Fibroblast of skin of back (primary cell): ENCODE results near the gene SMYD4.
"Not testable (repeated sequence)": the region's sequence is repeated elsewhere in the genome, so short reads cannot be mapped to it uniquely, and the experiment has no call there.

Experiments
- DNase-seq: peaks from one replicate; pipeline ENCODE4 v3.0.0-alpha.2; 2013

The SMYD4 gene

GRCh38 chr17:1753767-1754429, 75.8 kb downstream of the SMYD4 start:
- no peak for DNase-seq

GRCh38 chr17:1752425-1753262, 77.1 kb downstream of the SMYD4 start:
- no peak for DNase-seq

GRCh38 chr17:1750628-1751027, 79.1 kb downstream of the SMYD4 start:
- DNase-seq = no peak

- DNase-seq = no peak
Measured at GRCh38 chr17:1746975-1747543, 82.6 kb downstream of the SMYD4 start.

DNA sequence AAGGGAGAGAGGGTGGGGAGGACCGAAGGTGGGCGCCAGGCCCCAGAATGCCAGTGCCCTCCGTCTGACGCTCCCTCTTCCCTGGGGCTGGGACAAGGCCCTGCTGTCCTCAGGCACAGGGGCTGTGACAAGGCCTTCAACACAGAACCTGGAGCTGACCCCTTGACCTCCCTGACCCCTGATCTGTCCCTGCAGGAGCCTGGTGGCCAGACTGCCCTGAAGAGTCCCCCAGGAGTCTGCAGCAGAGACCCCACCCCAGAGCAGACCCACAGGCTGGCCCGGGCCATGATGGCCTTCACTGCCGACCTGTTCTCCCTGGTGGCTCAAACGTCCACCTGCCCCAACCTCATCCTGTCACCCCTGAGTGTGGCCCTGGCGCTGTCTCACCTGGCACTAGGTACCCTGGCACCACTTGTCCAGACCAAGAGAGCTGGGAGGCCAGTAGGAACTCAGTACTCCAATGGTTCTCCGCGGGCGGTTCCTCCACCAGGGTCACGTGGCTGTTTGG, 84.1 kb downstream of the SMYD4 start:
- no peak for DNase-seq

DNA sequence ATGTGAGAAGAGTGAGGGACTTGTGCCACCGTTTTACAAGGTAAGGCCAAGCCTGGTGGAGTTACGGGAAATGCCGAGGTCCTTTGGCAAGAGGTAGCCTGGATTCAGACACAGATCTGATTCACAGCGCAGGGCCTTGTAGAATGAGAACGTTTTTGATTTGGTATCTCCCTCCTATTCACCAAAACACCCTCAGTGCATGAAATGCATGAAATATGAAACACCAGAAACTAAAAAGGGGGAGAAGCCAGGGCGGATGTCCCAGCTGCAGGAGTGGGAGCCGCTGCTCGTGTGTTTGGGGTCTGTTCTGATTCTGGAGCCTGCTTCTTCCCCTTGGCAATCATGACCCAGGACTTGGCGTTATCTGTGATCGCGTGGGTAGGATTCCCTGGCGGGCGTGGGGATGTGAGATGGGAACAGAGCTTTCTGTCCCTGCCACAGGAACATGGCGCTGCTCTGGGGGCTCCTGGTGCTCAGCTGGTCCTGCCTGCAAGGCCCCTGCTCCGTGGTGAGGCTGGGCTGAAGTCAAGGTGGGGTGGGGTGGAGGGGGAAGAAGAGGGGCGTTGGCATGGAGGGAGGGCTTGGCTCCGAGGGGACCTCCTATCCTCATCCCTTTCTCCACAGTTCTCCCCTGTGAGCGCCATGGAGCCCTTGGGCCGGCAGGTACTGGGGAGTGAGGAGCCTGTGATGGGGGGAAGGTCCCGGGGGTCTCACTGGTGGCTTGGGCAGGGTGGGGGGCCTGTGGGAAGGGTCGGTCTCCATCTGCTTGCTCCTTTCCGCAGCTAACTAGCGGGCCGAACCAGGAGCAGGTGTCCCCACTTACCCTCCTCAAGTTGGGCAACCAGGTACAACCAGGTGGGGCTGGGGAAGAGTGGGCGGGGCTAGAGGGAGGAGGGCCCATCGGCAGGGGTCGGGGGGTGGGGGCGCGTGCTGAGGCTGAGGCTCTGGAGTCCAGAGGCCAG, 84.9 kb downstream of the SMYD4 start:
- DNase-seq = no peak

DNA sequence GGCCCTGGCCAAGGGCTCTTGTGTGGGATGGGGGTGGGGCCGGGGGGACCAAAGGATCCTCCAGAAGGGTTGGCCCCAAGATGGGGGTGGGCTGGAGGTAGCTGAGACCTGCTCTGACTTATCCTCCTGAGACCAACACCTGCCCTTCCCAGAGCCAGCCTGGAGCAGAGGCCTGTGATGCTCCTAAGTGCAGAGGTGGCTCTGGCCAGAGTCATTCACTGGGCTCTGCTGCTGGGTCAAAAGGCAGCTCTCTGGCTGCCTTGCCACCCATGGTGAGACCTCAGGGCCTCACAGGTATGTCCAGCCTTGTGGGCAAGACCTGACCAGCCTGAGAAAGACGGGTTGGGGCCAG, 86.6 kb downstream of the SMYD4 start:
- DNase-seq = no peak

GRCh38 chr17:1742371-1743087, 87.2 kb downstream of the SMYD4 start, which contains the start of gene SERPINF2:
Gene SERPINF2, plus strand, starts transcription at chr17:1742871. Its CDS starts 2,125 bp downstream, at chr17:1744996.
- no peak for DNase-seq

DNA sequence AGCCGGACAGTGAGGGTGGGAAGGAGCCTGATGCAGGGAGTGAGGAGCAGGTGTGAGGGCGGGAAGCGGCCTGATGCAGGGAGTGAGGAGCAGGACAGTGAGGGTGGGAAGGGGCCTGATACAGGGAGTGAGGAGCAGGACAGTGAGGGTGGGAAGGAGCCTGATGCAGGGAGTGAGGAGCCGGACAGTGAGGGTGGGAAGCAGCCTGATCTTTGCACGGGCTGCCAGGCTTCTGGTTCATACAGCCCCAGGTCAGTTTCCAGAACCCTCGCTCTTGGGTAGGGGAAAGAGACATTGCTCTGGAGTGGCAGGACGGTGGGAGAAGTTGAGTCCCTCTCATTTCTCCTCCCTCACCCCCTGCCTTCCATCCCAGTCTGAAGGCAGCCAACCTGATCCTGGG, 87.8 kb downstream of the SMYD4 start:
- DNase-seq = not testable (repeated sequence)

DNA sequence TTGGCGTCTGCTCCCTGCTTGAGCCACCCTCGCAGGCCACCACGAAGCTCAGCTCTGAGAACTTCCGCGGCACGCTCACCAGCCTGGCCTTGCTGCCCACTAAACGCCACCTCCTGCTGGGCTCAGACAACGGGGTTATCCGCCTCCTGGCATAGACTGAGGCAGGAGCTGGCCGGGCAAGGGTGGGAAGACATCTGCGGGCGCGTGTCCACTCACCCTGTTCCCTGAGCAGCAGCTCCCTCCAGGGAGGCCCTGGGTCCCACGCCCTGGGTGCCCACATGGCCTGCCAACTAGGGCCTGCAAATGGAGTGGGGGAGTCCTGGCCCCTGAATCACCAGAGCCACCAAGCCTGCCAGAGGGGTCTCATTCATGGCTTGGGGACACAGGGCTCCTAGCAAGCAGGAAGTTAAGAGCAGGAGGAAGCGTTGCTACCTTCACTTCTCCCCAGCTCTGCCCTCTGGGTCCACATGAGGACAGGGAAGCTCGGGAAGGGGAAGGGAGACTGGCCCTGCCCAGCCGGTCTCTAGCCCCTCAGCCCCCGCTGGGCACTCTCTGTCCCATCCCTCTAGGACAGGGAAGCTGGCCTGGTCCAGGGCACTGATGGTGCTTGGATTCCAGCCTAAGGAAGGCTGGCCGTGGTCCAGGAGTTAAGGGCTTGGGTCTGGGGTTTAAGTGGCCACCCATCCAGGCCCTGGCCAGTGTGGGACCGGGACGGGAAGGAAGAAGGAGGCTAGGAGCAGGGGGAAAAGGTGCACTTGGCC, 92.0 kb downstream of the SMYD4 start:
- no peak for DNase-seq

DNA sequence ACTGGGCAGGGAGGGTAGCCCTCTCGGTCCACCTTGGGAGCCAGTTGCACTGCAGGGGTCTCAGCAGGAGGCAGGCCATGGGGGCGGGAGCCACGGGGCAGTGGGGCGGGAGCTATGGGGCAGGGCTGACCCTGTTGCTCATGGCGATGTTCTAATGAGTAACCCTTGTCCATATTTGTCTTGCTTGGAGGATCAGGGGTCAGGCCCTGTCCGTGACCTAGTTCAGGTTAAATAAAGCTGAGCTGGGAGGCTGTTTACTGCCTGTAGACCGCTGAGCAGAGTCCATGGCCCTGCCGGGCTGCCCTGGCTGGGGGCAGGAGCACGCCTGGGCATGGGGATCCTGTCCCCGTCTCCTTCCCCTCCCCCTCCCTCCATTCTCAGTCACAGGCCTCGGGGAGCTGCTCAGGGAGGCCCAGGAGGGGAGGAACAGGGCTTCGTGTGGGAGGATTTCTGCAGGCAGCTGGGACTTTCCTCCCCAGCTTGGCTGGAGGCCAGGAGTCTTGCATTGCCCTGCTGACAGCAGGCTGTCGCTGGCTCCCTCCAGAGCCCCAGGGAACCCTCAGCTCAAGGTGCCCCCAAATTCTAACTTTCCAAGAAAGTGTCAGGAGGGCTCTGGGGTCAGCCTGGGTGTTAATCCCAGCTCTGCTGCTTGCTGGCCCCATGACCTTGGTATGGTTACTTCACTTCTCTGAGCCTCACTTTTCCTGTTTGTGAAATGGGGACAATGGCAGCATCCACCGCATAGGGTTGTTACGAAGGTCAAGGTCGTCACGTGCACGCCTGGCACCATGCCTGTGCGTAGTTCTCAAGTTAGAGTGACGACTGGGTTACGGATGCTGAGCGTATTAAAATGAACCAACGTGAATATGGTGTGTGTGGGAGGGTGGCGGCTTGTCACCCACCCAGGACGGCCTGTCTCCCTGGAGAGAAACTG, 93.1 kb downstream of the SMYD4 start:
- DNase-seq = peak; percentile 40

DNA sequence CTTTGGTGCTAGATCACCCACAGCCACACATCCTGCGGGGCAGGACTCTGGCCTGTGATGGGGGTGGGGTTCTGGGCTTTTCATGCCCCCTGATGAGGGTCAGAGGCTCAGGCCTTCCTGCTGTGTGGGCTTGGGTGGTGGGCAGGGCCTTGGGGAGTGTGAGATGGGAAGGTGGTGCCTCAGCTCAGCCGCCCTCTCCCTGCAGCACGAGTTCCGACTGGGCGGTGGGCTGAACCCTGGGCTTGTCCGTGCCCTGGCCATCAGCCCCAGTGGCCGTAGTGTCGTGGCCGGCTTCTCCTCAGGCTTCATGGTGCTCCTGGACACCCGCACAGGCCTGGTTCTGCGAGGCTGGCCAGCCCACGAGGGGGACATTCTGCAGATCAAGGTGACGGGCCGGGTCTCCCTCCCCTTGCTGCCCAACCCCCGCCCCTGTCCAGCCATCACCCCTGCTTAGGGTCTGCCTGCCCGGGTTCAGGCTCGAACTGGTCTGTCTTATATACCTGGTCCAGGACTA, 93.8 kb downstream of the SMYD4 start:
- no peak for DNase-seq

- no peak for DNase-seq
Measured at GRCh38 chr17:1735418-1735817, 94.3 kb downstream of the SMYD4 start.

DNA sequence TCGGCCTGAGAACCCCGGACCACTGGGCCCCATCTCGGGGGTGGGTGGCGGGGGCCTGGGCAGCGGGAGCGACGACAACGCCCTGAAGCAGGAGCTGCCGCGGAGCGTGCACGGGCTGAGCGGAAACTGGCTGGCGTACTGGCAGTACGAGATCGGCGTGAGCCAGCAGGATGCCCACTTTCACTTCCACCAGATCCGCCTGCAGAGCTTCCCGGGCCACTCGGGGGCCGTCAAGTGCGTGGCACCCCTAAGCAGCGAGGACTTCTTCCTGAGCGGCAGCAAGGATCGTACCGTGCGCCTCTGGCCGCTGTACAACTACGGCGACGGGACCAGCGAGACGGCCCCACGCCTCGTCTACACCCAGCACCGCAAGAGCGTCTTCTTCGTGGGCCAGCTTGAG, 95.9 kb downstream of the SMYD4 start:
- DNase-seq = no peak

- DNase-seq = no peak
Measured at GRCh38 chr17:1732833-1733321, 96.8 kb downstream of the SMYD4 start.

- DNase-seq = no peak
Measured at GRCh38 chr17:1732241-1732832, 97.4 kb downstream of the SMYD4 start.

DNA sequence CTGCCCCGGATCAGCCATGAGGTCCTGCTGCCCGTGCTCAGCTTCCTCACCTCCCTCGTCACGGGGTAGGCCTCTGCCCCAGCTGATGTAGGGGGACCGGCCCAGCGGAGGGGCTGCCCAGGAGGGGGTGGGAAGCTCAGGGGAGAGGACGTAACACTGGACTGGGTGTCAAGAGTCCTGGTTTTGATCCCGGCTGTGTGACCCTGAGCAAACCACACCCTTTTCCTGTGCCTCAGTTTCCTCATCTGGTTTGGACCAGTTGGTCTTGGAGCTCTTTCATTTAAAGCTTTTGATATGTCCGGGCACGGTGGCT, 98.6 kb downstream of the SMYD4 start:
- no peak for DNase-seq

DNA sequence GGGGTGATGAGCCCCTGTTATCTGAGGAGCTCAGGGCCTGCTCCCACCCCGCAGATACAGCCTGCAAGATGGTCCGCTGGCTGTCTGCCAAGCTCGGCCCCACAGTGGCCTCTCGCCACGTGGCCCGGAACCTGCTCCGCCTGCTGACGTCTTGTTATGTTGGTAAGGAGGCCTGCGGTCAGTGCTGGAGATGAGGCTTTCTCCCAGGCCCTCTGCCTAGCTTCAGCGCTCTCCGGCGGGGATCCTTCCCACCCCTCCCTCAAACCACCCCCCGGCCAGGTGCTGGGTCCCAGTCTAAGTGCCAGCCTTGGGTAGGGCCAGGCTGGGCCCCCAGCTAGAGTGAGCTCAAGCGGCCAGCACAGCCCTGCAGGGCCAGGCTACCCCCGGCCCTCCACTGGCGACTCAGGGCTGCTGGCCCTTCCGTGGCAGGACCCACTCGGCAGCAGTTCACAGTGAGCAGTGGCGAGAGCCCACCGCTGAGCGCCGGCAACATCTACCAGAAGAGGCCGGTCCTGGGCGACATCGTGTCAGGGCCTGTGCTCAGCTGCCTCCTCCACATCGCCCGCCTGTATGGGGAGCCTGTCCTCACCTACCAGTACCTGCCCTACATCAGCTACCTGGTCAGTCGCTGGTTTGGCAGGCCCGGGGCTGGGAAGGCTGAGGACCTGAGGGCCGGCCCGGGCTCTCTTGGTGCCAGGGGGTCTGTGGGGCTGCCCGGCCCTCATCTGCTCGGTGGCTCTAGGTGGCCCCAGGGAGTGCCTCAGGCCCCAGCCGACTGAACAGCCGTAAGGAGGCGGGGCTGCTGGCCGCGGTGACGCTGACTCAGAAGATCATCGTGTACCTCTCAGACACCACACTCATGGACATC, 99.1 kb downstream of the SMYD4 start:
- no peak for DNase-seq
